ENCODE measurements around the gene AUTS2.
"Not testable (repeated sequence)": the region's sequence is repeated elsewhere in the genome, so short reads cannot be mapped to it uniquely, and the experiment has no call there.

Gene AUTS2

DNA sequence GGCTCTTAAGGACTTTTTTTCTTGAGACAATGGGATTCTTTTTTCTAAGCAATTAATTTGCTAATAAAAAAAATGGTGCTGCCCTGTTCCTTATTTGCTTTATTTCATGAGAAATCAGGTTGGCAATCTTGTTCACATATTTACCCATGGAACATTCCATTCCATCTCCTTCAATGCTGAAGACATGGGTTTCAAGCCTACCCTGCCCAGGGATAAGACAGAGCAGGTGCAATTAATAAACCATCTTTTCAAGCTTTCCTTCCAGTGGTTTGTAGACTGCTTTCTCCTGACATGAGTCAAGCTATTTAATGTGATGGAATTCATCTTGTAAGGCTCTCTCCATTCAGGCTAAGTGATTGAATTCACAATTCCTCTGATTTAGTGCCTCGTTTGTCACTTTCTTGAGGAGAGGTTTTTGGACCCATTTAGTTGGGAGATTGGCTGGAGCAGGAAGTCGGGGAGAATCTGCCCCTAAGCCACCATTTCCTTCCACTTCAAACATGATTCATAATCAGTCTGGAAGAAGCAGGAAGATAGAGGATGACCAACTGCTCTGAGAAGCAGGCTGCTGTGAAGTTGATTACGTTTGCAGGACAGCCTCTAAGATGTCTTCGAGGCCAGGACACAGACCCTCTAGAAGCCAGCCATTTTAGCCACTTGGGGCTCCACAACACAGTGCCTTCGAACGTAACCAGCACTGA lies 981.3 kb downstream of the AUTS2 start:
- no peak for DNase-seq

DNA sequence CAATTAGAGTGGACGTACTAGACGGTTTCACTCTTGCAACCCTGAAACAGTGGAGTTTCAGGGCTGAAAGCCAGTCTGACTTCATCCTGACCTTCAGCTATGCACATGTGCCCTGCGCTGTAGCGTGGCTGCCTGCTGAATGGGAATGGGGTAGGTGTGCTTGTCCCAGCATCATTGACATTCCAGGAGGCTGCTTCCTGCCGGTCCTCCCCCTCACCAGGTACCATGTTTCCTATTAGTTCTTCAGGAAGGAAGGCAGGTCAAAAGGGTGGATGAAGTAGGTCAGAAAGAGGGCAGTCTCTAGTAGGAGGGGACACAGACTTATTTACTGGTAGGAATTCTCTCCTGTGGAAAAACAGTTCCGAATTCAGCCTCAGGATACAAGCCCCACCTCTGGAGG lies 981.9 kb downstream of the AUTS2 start:
- no peak for DNase-seq

DNA sequence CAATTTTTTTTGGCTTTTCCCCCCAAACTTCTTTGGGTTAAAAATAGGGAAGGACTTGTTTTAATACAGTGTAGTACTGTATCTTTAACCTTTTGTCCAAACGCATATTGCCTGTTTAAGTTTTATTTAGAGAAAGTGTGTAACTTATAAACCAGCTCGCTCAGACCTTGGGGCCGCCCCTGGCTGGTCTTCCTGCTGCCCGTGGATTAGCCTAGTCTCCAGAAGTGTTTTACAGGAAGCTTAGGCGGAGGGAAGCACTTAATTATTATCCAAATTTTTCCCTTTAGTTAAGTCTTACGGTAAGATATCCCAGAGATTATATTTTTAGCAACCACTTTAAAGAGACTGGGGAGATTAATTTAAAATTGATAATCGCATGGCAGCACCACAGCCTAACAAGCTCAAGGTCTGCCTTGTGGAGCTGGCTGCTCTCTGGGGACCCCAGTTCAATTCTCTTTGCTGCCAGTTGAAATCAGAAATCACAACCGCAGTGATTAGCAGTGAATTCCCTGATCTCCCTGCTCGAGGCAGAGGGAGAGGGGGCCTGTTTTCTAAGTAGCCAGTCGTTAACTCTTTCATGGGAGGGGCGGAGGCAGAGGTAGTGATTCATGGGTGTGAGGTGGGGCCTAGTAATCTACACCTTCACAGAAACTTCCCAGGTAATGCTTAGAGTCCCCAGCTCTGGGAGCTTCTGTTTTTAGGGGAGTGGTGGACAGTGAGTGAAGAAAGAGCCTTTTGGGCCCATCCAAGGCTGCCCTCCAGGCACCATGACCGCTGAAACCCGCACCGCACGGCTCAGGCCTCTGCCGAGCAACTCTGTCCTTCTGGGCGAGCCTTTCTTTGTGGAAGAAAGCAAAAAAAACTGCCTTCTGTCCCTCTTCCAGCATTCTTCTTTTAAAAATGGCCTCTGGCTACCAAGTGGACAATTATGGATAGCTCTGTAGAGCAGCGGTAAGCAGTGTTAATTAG lies 984.9 kb downstream of the AUTS2 start:
- DNase-seq: no peak

DNA sequence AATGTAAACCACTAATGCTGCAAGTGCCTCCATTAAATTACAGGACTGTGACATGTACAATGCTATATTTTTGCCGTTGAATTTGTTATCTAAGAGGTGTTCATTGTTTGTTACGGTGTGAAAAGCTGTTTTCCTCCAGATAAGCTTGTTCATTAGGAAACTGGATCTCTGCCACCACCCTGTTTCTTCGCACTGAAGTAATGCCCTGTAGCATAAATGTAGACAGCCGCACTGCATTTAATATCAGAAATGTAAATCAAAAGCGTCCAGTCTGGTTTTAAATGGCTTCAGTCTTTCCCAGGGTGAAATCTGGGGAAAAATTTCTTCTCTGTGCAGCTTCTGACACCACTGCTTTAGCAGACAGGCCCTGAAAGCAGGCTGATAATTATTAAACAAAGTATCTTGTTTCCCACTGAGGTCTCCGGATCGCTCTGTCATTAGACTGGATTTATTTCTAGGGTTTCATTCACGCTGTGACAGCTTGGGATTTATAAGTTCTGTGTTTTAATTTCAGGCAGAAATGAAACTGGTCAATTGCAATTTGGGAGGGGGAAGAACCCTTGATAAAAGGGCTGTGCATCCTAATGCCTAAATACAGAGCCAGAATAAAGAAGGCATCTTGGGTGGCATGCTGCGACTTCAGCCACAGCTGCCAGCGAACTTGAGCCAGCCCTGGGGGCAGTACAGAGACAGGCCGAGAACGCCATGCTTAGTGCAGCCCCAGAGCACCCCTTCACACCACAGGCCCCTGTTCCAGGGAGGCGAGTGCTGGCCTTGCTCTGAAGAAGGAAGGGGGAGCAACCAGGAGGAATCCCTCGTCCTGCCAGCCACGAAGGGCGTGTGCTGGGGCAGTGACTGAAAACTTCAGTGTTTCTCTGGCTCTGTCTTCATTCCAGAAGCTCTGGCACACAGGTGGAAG lies 985.9 kb downstream of the AUTS2 start:
- no peak for DNase-seq

DNA sequence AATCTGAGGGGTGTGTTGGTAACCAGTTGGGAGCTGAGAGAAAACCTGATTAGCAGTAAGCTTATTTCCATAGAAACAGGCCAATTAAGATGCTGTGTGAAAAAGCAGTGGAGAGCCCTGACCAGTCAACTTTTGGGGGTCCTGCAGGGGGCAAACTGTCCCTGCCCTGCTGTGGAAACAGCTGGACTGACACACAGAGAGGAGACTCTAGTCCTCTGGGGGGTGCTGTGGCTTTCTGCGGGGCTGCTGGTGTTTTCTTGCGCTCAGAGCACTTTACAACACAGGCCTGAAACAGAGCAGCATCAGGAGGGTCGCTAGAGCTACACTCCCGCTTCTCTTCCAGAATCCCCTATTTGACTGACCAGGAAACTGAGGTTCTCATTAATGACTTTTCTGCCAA lies 986.8 kb downstream of the AUTS2 start:
- DNase-seq: no peak

DNA sequence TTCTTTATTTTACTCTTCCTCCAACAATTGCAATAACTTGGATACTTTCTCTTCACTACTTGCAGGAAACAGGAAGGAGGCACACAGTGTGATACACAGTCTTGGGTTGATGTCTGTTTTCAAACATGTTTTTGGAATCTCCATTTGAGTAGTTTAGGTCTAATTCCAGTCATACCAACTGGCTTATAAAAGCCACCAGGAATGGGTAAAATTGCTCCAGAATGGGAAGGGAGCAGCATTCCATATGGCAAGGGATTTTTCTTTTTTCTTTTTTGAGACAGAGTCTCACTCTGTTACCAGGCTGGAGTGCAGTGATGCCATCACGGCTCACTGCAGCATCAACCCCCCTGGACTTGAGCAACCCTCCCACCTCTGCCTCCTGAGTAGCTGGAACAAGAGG lies 988.5 kb downstream of the AUTS2 start:
- no peak for DNase-seq

DNA sequence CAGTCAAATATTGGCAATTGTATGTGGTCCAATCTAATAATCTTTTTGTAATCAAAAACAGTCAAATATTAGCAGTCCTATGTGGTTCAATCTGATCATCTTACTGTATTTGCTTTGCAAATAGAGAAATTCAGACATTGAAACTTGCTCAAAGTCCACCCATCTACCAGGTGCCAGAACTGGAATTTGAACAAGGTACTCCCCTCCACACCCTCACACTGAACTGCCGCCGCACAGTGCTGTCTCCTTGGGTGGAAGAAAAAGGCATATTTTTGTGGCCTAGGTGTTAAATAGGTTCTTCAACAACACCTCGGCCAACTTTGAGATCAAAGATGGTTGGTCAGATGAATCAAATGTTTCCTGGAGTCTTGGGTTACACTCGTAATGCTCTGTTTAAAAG lies 989.5 kb downstream of the AUTS2 start:
- DNase-seq: no peak

DNA sequence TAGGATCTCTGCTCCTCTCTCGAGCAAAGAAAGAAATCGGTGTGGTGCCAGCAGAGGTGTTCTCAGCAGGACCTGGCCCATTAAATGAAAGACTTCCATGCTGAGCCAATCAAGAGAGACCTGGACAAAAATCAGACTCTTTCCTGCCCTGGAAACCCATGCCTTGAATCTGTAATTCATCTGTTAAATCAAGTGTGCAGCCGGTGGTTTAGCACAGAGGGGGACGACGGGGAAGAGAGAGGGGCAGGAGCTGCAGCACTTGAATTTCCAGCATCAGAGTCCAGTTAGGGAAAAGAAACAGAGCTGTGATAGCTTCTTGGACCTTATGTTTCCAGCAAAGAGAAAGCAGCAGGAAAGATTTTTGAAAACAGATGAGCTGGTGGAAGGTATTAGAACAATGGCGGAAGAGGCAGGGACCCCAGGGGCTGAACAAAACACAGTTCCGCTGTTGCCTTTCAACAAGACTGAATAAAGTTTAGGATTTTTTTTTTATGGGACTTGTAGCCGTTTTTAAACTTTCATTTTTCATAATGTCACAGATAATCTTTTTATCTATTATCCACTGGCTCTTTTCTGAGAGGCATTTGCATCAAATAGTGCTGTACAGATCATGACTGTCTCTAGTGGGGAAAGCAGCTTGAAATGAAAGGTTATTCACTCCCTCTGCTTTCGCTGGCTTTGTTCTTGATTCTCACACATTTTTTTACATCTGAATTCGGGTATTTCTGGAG lies 990.1 kb downstream of the AUTS2 start:
- no peak for DNase-seq

DNA sequence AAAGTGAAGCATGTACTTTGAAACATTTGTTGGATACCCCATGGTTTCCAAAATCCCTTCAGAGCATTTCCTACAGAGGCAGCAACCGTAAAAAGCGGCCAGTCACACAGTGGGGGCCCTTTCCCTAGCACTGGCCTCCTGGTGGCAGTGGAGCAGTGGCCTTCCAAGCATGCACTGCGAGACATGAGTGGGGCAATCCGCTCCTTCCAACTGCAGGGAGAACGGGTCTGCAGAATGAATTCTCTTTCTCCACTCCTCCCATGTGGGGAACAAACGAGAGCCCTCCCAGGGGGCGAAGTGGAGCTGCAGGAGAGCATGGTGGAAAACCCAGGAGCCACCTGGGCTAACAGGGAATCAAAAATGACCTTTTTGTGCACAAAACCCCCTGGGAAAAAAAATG lies 990.7 kb downstream of the AUTS2 start:
- DNase-seq: no peak

DNA sequence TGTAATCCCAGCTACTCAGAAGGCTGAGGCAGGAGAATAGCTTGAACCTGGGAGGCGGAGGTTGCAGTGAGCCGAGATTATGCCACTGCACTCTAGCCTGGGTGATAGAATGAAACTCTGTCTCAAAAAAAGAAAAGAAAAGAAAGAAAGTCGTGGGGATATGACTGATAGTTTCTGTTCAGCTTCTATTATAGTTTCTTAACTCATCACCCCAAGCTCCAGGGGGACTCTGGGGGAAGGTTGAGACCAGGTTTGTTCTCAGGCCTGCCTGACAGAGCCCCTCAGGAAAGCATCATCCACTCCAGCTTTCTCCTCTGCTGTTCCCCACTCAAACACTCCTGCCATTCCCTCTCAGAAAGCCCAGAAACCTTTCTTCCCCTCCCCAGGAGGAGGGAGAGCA lies 991.3 kb downstream of the AUTS2 start:
- no peak for DNase-seq

DNA sequence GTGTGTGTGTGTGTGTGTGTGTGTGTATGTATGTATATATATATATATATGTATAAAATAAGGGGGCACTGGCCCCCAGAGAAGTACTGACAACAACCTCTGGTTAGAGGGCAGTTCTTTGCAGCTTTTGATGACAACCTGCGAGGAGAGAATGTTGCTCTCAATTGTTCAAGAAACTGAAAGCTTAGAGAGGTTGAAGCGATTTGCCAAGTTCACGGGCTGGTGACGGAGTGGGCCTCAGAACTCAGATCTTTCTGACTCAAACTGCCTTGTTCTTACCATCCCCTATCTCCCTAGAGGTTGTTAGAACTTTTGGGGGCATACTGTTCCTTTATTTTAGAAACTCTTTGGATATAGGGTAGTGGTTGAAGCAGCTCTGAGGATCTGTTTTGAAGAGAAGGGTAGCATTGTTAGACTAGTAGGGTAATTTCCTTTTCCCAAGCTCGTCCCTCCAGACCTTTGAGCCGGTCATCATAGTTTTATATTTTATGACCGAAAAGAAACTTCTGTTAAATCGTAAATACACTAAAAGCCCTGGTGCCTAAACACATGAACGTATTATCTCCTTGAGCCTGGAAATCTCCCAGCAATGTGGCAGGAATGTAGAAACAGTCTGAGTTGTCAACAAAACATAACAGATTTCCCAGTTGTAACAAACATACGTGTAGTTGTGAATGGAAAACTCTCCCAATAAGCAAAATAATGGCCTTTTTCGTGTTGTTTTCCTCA lies 992.0 kb downstream of the AUTS2 start:
- no peak for DNase-seq

DNA sequence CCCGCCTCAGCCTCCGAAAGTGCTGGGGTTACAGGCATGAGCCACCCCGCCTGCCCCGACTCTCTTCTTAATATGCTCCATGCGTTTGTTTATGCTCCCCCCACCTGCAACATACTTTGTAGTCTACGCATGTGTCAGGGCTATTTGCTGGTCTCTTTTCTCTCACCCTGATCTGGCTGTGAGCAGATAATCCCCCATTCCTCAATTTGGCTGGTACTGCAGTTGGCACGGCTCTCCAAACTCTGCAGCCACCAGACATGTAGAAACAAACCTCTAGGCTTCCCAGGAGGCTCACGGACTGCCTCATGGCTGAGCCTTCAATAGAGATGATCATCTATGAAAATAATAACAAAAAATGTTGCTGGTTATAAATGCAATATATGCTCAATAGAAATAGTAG lies 993.4 kb downstream of the AUTS2 start:
- no peak for DNase-seq

DNA sequence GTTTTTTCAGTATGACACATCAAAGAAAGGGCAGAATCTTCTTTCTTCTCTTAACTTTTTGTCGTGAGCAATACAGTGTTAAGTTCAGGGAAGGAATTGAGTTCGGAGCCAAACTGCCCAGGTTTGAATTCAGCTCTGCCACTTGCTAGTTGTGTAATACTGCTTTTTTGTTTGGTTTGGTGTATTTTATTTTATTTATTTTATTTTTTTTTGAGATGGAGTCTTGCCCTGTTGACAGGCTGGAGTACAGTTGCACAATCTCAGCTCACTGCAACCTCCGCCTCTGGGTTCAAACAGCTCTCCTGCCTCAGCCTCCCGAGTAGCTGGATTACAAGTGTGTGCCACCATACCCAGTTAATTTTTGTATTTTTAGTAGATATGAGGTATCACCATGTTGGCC lies 993.9 kb downstream of the AUTS2 start:
- no peak for DNase-seq

DNA sequence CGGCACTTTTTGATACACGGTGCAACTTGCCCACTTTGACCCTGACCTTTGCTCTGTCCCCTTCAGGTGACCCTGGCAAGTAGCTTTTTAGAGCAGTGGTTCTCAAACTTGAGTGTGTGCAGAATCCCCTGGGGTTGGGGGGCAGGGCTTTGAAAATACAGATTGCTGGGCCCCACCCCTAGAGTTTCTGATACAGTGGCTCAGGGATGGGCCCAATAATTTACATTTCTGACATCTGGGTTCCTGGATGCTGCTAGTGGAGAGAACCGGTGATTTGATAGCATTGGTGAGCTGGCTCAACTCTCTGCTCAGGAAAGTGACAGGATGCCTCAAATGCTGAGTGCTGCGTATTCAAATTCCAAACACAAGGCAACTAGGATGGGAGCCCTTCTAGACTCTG lies 995.9 kb downstream of the AUTS2 start:
- DNase-seq: no peak

DNA sequence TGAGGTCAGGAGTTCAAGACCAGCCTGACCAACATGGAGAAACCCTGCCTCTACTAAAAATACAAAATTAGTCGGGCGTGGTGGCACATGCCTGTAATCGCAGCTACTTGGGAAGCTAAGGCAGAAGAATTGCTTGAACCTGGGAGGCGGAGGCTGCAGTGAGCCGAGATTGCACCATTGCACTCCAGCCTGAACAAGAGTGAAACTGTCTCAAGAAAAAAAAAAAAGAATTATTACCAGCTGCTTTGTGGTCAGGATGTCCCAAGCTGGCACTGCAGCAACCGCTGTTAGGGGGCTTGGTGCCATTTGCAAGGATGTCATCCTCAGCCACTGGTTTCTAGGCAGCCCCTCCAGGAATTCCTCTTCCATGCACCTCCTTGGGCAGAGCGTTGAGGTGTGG lies 996.6 kb downstream of the AUTS2 start:
- not testable (repeated sequence) for DNase-seq

DNA sequence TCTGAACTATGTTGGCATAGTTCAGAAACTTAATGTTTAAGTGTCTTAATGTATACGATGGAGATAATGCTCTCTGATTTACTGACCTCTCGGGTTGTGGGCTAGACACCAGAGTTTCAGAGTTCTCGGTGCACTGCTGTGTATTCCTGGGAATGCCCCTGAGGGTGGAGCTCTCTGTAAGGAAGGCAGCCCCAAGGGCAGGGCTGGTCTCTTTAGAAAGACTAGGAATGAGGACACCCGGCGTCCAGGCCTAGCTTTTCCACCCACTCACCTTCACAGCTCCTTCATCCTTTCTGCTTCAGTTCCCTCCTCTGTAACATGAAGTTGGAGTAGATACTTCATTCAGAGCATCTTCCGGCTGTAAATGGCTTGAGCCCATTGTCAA lies 997.1 kb downstream of the AUTS2 start:
- no peak for DNase-seq

DNA sequence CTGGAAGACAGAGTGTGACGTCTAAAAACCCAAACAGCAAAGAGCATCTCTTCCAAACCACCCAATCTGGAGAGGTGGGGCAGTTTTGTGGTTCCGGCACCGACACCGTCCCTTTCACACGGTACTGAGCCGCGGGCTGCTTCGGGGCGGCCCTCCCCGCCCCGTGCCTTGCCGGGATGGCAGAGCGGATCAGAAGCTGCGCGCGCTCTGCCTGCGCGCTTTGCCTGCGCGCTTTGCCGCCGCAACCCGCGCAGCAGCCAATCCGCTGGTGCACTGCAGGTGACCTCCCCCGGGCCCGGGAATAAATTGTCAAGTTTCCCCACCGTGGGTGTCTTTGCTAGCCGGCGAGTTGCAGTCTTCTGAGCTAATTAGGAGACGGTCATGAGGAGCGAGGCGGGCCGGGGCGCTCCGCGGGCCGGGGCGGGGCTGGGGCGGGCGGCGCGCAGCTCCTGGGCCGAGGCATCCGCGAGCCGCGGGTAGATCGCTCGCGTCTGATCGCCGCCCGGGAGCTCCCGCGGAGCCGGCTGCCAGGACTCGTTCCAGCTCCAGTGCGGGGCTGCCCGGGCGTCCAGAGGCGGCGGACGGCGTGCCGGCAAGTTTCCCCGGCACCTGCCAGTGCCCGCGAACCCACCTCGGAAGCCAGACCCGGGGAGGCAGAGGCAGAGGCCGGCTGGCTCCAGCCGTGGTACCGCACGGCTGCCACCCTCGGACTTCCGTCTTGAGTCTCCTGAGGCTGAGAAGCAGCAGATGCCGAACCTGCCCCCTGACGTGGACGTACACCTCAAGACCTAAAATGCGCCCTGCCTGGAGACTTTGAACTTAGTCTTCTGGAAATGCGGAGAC lies 997.7 kb downstream of the AUTS2 start:
- no peak for DNase-seq

DNA sequence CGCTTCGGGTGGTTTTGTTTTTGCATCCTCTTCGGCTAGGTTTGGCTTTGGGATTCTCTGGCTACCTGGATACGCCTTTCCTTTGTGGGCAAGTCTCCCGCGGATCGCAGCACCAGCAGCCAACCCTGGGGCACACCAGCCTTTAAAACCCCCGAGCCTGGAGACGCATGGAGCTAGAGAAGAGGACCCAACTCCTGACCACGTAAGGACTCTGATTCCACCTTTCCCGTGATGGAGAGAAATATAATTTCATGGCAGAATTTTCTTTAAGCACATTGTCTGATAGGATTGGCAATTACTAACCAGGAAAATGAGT lies 998.3 kb downstream of the AUTS2 start:
- no peak for DNase-seq

DNA sequence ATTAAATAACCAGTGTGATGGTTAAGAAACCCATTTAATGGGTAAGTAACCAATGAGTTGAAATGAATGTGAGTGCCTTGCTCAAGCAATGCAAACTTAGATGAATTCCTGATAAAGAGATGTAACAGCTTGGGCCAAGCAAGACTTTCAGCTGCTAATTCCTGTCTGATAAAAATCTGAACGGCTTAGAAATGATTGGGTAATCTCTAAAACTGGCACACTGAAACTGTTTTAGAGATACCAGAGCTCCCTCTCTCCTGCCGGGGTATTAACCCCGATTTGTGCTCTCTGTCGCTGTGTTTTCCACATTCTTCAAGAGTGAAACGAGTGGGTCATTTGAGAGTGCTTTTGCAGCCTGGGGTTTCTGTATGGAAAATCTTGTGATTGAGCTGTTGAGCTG lies 998.8 kb downstream of the AUTS2 start:
- DNase-seq: no peak

DNA sequence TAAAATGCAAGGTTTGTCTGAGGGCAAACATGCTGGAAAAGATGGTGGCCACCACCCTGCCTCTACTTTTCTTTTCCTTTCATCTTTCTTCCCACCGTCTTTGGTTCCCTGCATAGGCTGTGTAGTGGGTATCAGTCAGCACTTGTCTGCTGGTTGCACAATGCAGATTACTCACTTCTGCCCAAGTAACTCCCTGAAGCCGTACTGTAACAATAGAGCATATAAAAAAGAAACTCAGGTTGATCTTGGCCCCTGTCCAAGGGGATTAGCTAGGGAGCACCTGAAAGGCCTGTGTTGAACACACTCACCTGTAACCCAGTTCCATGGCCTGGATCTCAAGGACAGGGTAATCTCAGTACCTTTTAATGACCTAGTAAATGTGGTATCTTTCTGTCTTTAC lies 1000.7 kb downstream of the AUTS2 start:
- DNase-seq: no peak
